Thyroid gland (tissue), 4 donors: ENCODE measurements around the gene DPP6.

Source experiments
- POLR2A ChIP-seq, 2 donors: fragments of 450-650 bp; IDR thresholded peaks; one replicate each; pipeline ENCODE4 v1.6.1; 2017; ENCODE audit warnings: antibody characterized with exemption in 2 of 2, mild to moderate bottlenecking in 2 of 2, moderate library complexity in 1 of 2
- TF ChIP-seq, protein P1 (sequence below), 6 experiments: fragments of 200-600 bp in 3 of 6; fragments of 450-650 bp in 3 of 6; sonication (generic) in 3 of 6; IDR thresholded peaks; one replicate each; pipeline ENCODE4 v1.5.1; 2016 to 2019; ENCODE audit warnings: antibody characterized with exemption in 6 of 6, mild to moderate bottlenecking in 2 of 6, inconsistent platforms in 1 of 6, moderate library complexity in 1 of 6

DNA sequence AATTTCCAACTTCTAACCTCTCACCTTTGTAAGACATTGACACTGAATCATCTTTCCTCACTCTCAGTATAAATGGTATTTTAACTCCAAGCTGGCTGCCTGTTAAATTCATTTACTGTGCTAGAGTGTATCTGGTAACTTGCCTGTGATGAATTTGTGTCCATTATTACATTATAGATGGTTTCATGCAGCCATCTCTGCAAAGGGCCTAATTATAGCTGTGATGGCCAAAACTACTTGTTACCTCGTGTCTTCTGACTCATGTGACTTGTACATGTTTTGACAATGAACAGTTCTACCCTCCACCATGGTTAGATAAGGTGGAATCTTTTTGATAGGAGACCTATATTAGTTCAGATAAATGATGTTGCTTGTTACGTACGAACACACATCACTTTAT, 558.7 kb downstream of the DPP6 start:
- TF ChIP-seq, protein P1, sequence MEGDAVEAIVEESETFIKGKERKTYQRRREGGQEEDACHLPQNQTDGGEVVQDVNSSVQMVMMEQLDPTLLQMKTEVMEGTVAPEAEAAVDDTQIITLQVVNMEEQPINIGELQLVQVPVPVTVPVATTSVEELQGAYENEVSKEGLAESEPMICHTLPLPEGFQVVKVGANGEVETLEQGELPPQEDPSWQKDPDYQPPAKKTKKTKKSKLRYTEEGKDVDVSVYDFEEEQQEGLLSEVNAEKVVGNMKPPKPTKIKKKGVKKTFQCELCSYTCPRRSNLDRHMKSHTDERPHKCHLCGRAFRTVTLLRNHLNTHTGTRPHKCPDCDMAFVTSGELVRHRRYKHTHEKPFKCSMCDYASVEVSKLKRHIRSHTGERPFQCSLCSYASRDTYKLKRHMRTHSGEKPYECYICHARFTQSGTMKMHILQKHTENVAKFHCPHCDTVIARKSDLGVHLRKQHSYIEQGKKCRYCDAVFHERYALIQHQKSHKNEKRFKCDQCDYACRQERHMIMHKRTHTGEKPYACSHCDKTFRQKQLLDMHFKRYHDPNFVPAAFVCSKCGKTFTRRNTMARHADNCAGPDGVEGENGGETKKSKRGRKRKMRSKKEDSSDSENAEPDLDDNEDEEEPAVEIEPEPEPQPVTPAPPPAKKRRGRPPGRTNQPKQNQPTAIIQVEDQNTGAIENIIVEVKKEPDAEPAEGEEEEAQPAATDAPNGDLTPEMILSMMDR (IDR thresholded peaks at IDR 0.05), result no peak
- TF ChIP-seq POLR2A (IDR thresholded peaks at IDR 0.05), result no peak
